Measurements from ENCODE around the gene CD300LF.

- no peak for TF ChIP-seq CTCF (IDR thresholded peaks at IDR 0.05)
- no peak for TF ChIP-seq POLR2A (IDR thresholded peaks at IDR 0.05)
- TF ChIP-seq POLR2AphosphoS5 (IDR thresholded peaks at IDR 0.05; ENCODE audit: insufficient read depth in 1 of 2, low read depth in 1 of 2) = no peak
Measured at GRCh38 chr17:74761931-74762330, 49.2 kb upstream of the CD300LF start.
